Endothelial cell of umbilical vein (primary cell): ENCODE results near the gene GEMIN7. TPM values are rescaled to one million over a fixed set of nuclear protein-coding genes. Genes with fewer than 3 reads are reported as not detected.
A peak's percentile ranks its signal among the peaks of the same experiment; 100 is the strongest.

ENCODE experiments used
- BruUV-seq: library from RNA; stranded (reverse); fragments of 400-500 nt; replicated peaks from 2 replicates; lab custom pipeline; 2021; lab: Mats Ljungman, UMichigan
- CTCF ChIA-PET: fragments of 300-600, 350-600 bp; sonication (Branson Sonifier 250); formaldehyde crosslinking; loops from one replicate; lab custom pipeline; 2021; ENCODE audit warnings: antibody characterized with exemption, inconsistent platforms; lab: Charles Lee
- POLR2A ChIA-PET: fragments of 300-600, 350-600 bp; sonication (Branson Sonifier 250); formaldehyde crosslinking; loops from one replicate; lab custom pipeline; 2021; ENCODE audit warnings: antibody characterized with exemption, inconsistent platforms; lab: Charles Lee
- DNase-seq: peaks from one replicate; pipeline ENCODE4 v3.0.0-alpha.2; 2011; ENCODE audit warnings: low read depth, low spot score
- FAIRE-seq: peaks from 2 replicates; lab custom pipeline; 2011; peaks lifted over from hg19 to GRCh38; lab: Jason Lieb, UNC
- H2AFZ ChIP-seq: 2 replicates; pipeline ENCODE4 v1.6.0; 2012; ENCODE audit warnings: low read depth, low read length, control low read depth, inconsistent platforms
- H3K27ac ChIP-seq: 2 replicates; pipeline ENCODE4 v1.5.1; 2011; ENCODE audit warnings: low read depth, mild to moderate bottlenecking, control low read depth, low read length, moderate library complexity; ENCODE audit not compliant: insufficient read depth
- H3K27me3 ChIP-seq, 2 experiments: 2 replicates each; pipeline versions ENCODE4 v1.6.0 to v1.6.1; 2011; ENCODE audit warnings: low read length in 2 of 2, mixed read lengths in 1 of 2; ENCODE audit not compliant: control insufficient read depth in 2 of 2, insufficient read depth in 2 of 2
- H3K36me3 ChIP-seq, 2 experiments: 2 replicates in 1 of 2; 3 replicates in 1 of 2; pipeline ENCODE4 v1.5.1; 2011; ENCODE audit warnings: low read length in 2 of 2, mild to moderate bottlenecking in 1 of 2, moderate library complexity in 1 of 2; ENCODE audit not compliant: control insufficient read depth in 2 of 2, insufficient read depth in 2 of 2; ENCODE audit errors: extremely low read depth in 1 of 2
- H3K4me1 ChIP-seq: 3 replicates; pipeline ENCODE4 v1.5.1; 2011; ENCODE audit warnings: mild to moderate bottlenecking, low read length; ENCODE audit not compliant: control insufficient read depth, insufficient read depth; ENCODE audit errors: extremely low read depth
- H3K4me2 ChIP-seq: 2 replicates; pipeline ENCODE4 v1.6.1; 2011; ENCODE audit warnings: low read length, control low read depth, mixed read lengths; ENCODE audit not compliant: insufficient read depth
- H3K4me3 ChIP-seq, 3 experiments: fragments of 200-600 bp in 1 of 3; sonication (generic), shearing (Covaris generic) in 1 of 3; replicated peaks in 1 of 3; 2 replicates each; pipeline ENCODE4 v1.5.1; 2011 to 2016; ENCODE audit warnings: control low read depth in 3 of 3, low read length in 3 of 3, mild to moderate bottlenecking in 2 of 3, inconsistent platforms in 1 of 3, low read depth in 1 of 3, moderate library complexity in 1 of 3; ENCODE audit not compliant: insufficient read depth in 1 of 3
- H3K79me2 ChIP-seq: 2 replicates; pipeline ENCODE4 v1.6.0; 2012; ENCODE audit warnings: low read length, inconsistent platforms; ENCODE audit not compliant: control insufficient read depth, insufficient read depth
- H3K9ac ChIP-seq: replicated peaks from 2 replicates; pipeline ENCODE3; 2011; ENCODE audit warnings: low read length, control low read depth; ENCODE audit not compliant: insufficient read depth; ENCODE audit errors: extremely low read depth
- H3K9me1 ChIP-seq: replicated peaks from 3 replicates; pipeline ENCODE4 v1.6.0; 2011; ENCODE audit warnings: mild to moderate bottlenecking, low read length; ENCODE audit not compliant: control insufficient read depth, insufficient read depth; ENCODE audit errors: extremely low read depth
- H3K9me3 ChIP-seq: replicated peaks from 2 replicates; pipeline ENCODE4 v1.5.1; 2012; ENCODE audit warnings: low read length, inconsistent platforms; ENCODE audit not compliant: control insufficient read depth, insufficient read depth
- H4K20me1 ChIP-seq: replicated peaks from 2 replicates; pipeline ENCODE3; 2011; ENCODE audit warnings: mild to moderate bottlenecking, low read length; ENCODE audit not compliant: control insufficient read depth, insufficient read depth; ENCODE audit errors: extremely low read depth
- EZH2 ChIP-seq: IDR thresholded peaks from 2 replicates; pipeline ENCODE4 v1.6.1; 2012; ENCODE audit warnings: borderline replicate concordance, low read depth, mild to moderate bottlenecking, moderate library complexity, low read length, inconsistent platforms; ENCODE audit not compliant: severe bottlenecking
- FOS ChIP-seq: IDR thresholded peaks from 2 replicates; pipeline ENCODE4 v1.6.1; 2011; ENCODE audit warnings: mild to moderate bottlenecking, low read length, moderate library complexity, borderline replicate concordance; ENCODE audit not compliant: insufficient read depth
- GATA2 ChIP-seq: IDR thresholded peaks from 2 replicates; pipeline ENCODE4 v1.7.0; 2011; ENCODE audit warnings: low read depth, mild to moderate bottlenecking, moderate library complexity, mixed read lengths, low read length; ENCODE audit not compliant: insufficient read length, insufficient read depth
- JUN ChIP-seq: IDR thresholded peaks from 2 replicates; pipeline ENCODE4 v1.6.1; 2011; ENCODE audit warnings: borderline replicate concordance, low read depth; ENCODE audit not compliant: insufficient read length, insufficient read depth
- MYC ChIP-seq: IDR thresholded peaks from one replicate; pipeline ENCODE4 v1.6.1; 2011; ENCODE audit warnings: mild to moderate bottlenecking, low read depth, low read length
- POLR2A ChIP-seq: IDR thresholded peaks from 2 replicates; pipeline ENCODE4 v1.6.1; 2012; ENCODE audit warnings: low read depth, mild to moderate bottlenecking, control low read depth, low read length
- POLR2AphosphoS5 ChIP-seq: IDR thresholded peaks from 2 replicates; pipeline ENCODE4 v1.6.1; 2012; ENCODE audit warnings: low read depth, mild to moderate bottlenecking, control low read depth, low read length, moderate library complexity; ENCODE audit not compliant: insufficient read depth
- dilution Hi-C: fragments of 300-500 bp; cut with MboI; formaldehyde crosslinking; loops from one replicate; pipeline ENCODE4 v1.15.0; 2019; ENCODE audit warnings: low sequenced_read_pairs; ENCODE audit not compliant: extremely low pct_ligation_motif_present
- intact Hi-C: fragments of 100-400 bp; cut with micrococcal nuclease; formaldehyde crosslinking; loops from one replicate; pipeline ENCODE4 v1.10.0; 2022
- polyA plus RNA-seq, 4 experiments: library from polyadenylated mRNA; depleted of rRNA in 3 of 4; stranded (reverse) in 3 of 4; unstranded in 1 of 4; fragments of >200 nt; gene quantifications; 2 replicates each; pipeline versions ENCODE4 v1.2.1 to v1.2.3, GENCODE V29; 2011 to 2012; ENCODE audit warnings: missing spikeins in 1 of 4
- total RNA-seq: library from RNA; stranded (reverse); gene quantifications from 2 replicates; pipeline ENCODE4 v1.2.3, GENCODE V29; 2021
- TF ChIP-seq, protein P1 (sequence below), 2 donors: IDR thresholded peaks; 1 replicate in 1 of 2; 2 replicates in 1 of 2; pipeline ENCODE4 v1.5.1; 2011; ENCODE audit warnings: low read length in 2 of 2, mild to moderate bottlenecking in 2 of 2, moderate library complexity in 2 of 2, control low read depth in 1 of 2, inconsistent platforms in 1 of 2, low read depth in 1 of 2; ENCODE audit not compliant: insufficient read depth in 1 of 2; ENCODE audit errors: extremely low read depth in 1 of 2
- TF ChIP-seq, protein P2 (sequence below): IDR thresholded peaks from 2 replicates; pipeline ENCODE4 v1.6.1; 2011; ENCODE audit not compliant: insufficient read depth, insufficient read length

The GEMIN7 gene
- total and polyA plus RNA-seq, 2 donors (not counting 3 experiments of a cell fraction or from before 2014, with no cell fraction given), result 34.2 to 53.7 TPM

DNA sequence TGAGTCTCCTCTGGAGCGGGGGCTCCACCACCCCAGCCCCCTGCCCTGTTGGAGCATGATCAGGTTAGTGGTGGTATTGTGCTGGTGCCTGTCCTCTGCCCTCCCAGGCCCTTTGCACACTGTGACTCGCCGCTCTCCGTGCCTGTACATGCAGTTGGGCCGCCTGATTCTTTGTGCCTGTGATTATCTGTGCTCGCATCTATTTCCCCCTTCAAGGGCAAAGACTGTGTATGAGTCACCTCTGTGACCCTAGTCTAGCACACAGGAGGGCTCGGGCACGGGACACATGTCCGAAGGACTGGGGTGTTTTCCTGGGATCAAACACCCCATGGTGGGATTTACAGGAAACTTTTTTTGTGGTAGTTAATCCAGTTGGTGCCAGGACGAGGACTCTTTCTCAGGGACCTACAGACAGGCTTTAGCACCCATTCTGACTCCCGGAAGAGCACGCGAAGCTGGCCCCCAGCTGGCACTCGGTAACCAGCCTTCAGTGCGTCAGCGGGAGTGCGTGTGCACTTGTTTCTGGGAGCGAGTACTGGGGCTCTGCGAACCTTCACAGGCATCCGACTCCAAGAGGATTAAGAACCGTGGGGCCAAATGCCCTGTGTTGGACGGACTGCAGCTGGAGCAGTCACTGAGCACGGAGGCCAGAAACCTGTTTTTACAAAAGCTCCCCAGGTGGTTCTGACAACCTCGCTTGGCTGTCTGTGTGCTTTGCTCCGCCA is 20.6 kb downstream of the GEMIN7 start:
- POLR2A ChIA-PET, result no interaction called here
- TF ChIP-seq GATA2 (peak; percentile 47), JUN (no peak)
- H3K9ac ChIP-seq, result no peak overlapping the region

GRCh38 chr19:45100201-45100600 is 21.1 kb downstream of the GEMIN7 start:
- Histone ChIP-seq H3K4me1 (peaks cover 17% of the 10 kb centered on the region), H3K9ac (no peak overlapping the region), H3K9me1 (no peaks in the 10 kb centered on the region), H2AFZ (no peak overlapping the region), H3K79me2 (peaks cover 99% of the 10 kb centered on the region), H4K20me1 (no peaks in the 10 kb centered on the region), H3K4me2 (no peak overlapping the region), H3K27me3 (no peaks in the 10 kb centered on the region), H3K9me3 (no peaks in the 10 kb centered on the region), H3K4me3 (no peak overlapping the region), H3K36me3 (no peaks in the 10 kb centered on the region), H3K27ac (no peak overlapping the region)
- POLR2A ChIA-PET, result no interaction called here
- intact Hi-C loops, result no loop called here
- no TSS peak for BruUV-seq
- TF ChIP-seq GATA2, result no peak
- no peak for TF ChIP-seq FOS
- no peak for TF ChIP-seq MYC
- TF ChIP-seq, protein P1, sequence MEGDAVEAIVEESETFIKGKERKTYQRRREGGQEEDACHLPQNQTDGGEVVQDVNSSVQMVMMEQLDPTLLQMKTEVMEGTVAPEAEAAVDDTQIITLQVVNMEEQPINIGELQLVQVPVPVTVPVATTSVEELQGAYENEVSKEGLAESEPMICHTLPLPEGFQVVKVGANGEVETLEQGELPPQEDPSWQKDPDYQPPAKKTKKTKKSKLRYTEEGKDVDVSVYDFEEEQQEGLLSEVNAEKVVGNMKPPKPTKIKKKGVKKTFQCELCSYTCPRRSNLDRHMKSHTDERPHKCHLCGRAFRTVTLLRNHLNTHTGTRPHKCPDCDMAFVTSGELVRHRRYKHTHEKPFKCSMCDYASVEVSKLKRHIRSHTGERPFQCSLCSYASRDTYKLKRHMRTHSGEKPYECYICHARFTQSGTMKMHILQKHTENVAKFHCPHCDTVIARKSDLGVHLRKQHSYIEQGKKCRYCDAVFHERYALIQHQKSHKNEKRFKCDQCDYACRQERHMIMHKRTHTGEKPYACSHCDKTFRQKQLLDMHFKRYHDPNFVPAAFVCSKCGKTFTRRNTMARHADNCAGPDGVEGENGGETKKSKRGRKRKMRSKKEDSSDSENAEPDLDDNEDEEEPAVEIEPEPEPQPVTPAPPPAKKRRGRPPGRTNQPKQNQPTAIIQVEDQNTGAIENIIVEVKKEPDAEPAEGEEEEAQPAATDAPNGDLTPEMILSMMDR (IDR thresholded peaks at IDR 0.05; ENCODE audit: extremely low read depth in 1 of 2, insufficient read depth in 1 of 2, low read depth in 1 of 2, low read length in 2 of 2), result no peak
- no peak for TF ChIP-seq EZH2
- TF ChIP-seq POLR2A, result no peak
- TF ChIP-seq POLR2AphosphoS5, result no peak
- TF ChIP-seq, protein P2, sequence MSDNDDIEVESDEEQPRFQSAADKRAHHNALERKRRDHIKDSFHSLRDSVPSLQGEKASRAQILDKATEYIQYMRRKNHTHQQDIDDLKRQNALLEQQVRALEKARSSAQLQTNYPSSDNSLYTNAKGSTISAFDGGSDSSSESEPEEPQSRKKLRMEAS, result no peak
- no peak for TF ChIP-seq JUN
- DNase-seq, result no peak
- dilution Hi-C loops, result no loop called here
- no peak for FAIRE-seq
- CTCF ChIA-PET, result no interaction called here

More for the DNA sequence above, 20.6 kb downstream of the GEMIN7 start:
- peaks cover 99% of the 10 kb centered on the region for H3K79me2 ChIP-seq
- peaks cover 17% of the 10 kb centered on the region for H3K4me1 ChIP-seq
- BruUV-seq, result no TSS peak
- no peak overlapping the region for H3K4me3 ChIP-seq
- intact Hi-C loops (no loop called here), dilution Hi-C loops (no loop called here)
- DNase-seq, result no peak
- no peak overlapping the region for H3K4me2 ChIP-seq
- FAIRE-seq, result no peak
- H3K27me3 ChIP-seq, result no peaks in the 10 kb centered on the region
- CTCF ChIA-PET, result no interaction called here
- H4K20me1 ChIP-seq, result no peaks in the 10 kb centered on the region
- no peaks in the 10 kb centered on the region for H3K9me1 ChIP-seq
- no peak overlapping the region for H3K27ac ChIP-seq
- no peak overlapping the region for H2AFZ ChIP-seq
- H3K36me3 ChIP-seq, result no peaks in the 10 kb centered on the region
- H3K9me3 ChIP-seq, result no peaks in the 10 kb centered on the region
